ENCODE data around the gene PHETA2. TPM values are rescaled to one million over a fixed set of nuclear protein-coding genes. Genes with fewer than 3 reads are reported as not detected.

PHETA2 gene, protein sequence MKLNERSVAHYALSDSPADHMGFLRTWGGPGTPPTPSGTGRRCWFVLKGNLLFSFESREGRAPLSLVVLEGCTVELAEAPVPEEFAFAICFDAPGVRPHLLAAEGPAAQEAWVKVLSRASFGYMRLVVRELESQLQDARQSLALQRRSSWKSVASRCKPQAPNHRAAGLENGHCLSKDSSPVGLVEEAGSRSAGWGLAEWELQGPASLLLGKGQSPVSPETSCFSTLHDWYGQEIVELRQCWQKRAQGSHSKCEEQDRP
- 14.4 and 28.8 TPM in 2 replicates for total RNA-seq

DNA sequence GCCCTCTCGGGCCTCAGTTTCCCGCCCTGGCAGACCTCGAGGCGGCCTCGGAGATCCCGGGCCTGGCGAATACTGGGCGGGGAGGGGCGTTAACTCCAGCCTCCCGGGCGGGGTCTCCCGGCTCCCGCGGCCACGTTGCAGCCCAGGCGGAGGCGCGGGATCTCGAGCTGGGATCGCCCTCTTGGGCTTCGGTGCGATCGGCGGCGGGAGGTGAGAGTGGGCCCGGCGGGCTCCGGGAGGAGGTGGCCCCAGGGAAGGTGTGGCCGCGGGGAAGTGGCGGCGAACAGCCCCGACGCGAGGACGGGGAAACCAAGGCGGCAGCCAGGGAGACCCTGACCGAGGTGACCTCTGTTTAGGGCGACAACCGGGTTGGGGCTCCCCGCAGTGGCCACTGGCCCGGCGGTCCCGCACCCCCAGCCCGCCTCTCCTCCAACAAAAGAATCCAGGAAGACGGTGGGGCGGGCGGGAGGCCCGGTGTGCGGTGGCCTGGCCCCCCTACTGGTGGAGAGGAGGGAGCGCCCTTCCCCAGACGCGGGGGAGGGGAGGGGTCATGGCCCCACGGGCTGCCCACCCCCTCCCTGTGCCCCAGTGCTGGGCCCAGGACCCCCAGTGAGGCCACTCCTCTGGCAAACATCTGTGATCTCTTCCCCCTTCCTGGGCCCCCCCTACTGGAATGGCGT is at the start of gene PHETA2:
Gene PHETA2 (plus strand): TSS at position 117 of the 680 bp plus-strand sequence. CDS start 3,046 bp downstream, outside the sequence.

GRCh38 chr22:42070517-42071422 is 3.3 kb upstream of the PHETA2 start, which contains the start of gene NAGA:
Gene NAGA, minus strand, starts transcription at chr22:42070812. Its CDS starts 515 bp downstream, at chr22:42070297.

GRCh38 chr22:42079319-42080251 is 5.5 kb downstream of the PHETA2 start, which contains the start of gene SMDT1:
Gene SMDT1, plus strand, starts transcription at chr22:42079700. Its CDS starts 69 bp downstream, at chr22:42079769.

DNA sequence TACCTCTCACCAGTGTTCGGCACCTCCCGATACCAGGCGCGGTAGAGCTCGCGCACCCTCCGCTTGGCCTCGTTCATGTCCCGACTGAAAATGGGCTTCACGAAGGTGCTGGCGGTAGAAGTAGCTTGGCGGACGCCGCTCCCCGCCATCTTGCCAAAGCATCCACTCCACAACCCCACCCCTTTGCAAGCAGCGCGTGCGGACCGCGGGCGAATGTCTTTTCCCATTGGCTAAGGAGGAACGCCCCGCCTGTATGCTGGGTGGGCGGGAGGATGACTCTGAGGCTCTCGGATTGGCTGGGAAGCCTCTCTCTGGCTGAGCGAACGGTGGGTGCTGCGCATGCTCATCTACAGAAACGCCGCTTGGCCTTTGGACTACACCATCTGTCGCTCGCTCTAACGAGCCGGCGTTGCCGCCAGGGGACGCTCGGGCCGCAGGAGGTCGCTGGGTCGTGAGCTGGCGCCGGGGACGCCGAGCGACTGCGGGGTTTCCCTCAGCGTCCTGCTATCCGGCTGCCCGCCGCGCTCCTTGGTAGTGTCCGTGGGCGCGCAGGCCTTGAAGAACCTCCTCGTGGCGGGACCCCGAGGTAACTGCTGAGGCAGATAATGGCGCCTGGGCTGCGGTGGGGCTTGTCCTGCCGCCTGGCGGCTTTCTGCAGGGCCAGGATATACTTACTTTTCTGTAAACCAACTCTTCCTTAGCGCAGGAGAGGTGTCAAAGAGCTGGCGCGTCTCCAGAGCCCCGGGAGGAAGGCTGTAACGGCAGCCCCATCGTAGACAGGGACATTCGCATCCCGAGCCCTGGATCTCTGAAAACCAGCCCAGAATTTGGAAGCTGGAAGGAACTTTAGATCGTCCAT is 16.8 kb downstream of the PHETA2 start, which contains the start of gene NDUFA6:
Gene NDUFA6 (minus strand): TSS at position 177 of the 859 bp plus-strand sequence. CDS start 28 bp downstream, at position 149.

Other genes starting within 250 kb of the PHETA2 start
- 43.1 and 81.1 TPM in 2 replicates for gene SREBF2, start 241.1 kb upstream of the PHETA2 start, total RNA-seq
- not detected in 2 replicates for gene SHISA8, start 159.2 kb upstream of the PHETA2 start, total RNA-seq
- under 0.01 TPM in 1 of 2 replicates, not detected in the other for gene TNFRSF13C, start 147.4 kb upstream of the PHETA2 start, total RNA-seq
- gene CENPM, start 127.1 kb upstream of the PHETA2 start, total RNA-seq, result 18.3 and 38.7 TPM in 2 replicates
- under 0.01 and 0.06 TPM in 2 replicates for gene SEPTIN3, start 104.8 kb upstream of the PHETA2 start, total RNA-seq
- gene WBP2NL, start 75.5 kb upstream of the PHETA2 start, total RNA-seq, result 0.16 and 0.31 TPM in 2 replicates
- gene NAGA, start 3.4 kb upstream of the PHETA2 start, total RNA-seq, result 25.9 and 33.2 TPM in 2 replicates
- 6.8 and 8.7 TPM in 2 replicates for gene SMDT1, start 5.5 kb downstream of the PHETA2 start, total RNA-seq
- gene NDUFA6, start 16.5 kb downstream of the PHETA2 start, total RNA-seq, result 46.0 and 49.8 TPM in 2 replicates
- gene CYP2D6, start 56.6 kb downstream of the PHETA2 start, total RNA-seq, result 0.16 and 0.50 TPM in 2 replicates
- 15.5 and 21.1 TPM in 2 replicates for gene TCF20, start 196.4 kb downstream of the PHETA2 start, total RNA-seq

Data from bladder microvascular endothelial cell (primary cell).